Measurements from ENCODE around the gene PRODH.
"Not testable (repeated sequence)": the region's sequence is repeated elsewhere in the genome, so short reads cannot be mapped to it uniquely, and the experiment has no call there.

The PRODH gene

GRCh38 chr22:18905540-18906409 is 30.3 kb downstream of the PRODH start, which contains the start of gene DGCR6:
Gene DGCR6 (plus strand): TSS chr22:18906320. CDS start chr22:18906375, 55 bp downstream.
- no peak for DNase-seq (ENCODE audit: low read depth)

- not testable (repeated sequence) for DNase-seq (ENCODE audit: low read depth)
These were observed 39.9 kb downstream of the PRODH start for GRCh38 chr22:18896037-18896657.

GRCh38 chr22:18893775-18894174 is 42.3 kb downstream of the PRODH start:
- not testable (repeated sequence) for DNase-seq (ENCODE audit: low read depth)

- not testable (repeated sequence) for DNase-seq (ENCODE audit: low read depth)
These were observed 45.4 kb downstream of the PRODH start for GRCh38 chr22:18890510-18891192.

- DNase-seq (ENCODE audit: low read depth), result no peak
These were observed 48.0 kb downstream of the PRODH start for GRCh38 chr22:18888115-18888514.

- not testable (repeated sequence) for DNase-seq (ENCODE audit: low read depth)
These were observed 51.6 kb downstream of the PRODH start for GRCh38 chr22:18884465-18884864.

GRCh38 chr22:18881260-18881659 is 54.8 kb downstream of the PRODH start:
- peak; percentile 0 for DNase-seq (ENCODE audit: low read depth)

Data from ELR (cell line).